ENCODE data around the gene PDSS2.
"Not testable (repeated sequence)": the region's sequence is repeated elsewhere in the genome, so short reads cannot be mapped to it uniquely, and the experiment has no call there.

The PDSS2 gene

GRCh38 chr6:107207251-107207873 lies 252.0 kb downstream of the PDSS2 start:
- DNase-seq: no peak

GRCh38 chr6:107205058-107205998 lies 254.0 kb downstream of the PDSS2 start:
- DNase-seq: no peak

GRCh38 chr6:107202876-107203468 lies 256.4 kb downstream of the PDSS2 start:
- no peak for DNase-seq

- no peak for DNase-seq
Measured at GRCh38 chr6:107198631-107199416, 260.5 kb downstream of the PDSS2 start.

GRCh38 chr6:107196152-107196551 lies 263.2 kb downstream of the PDSS2 start:
- no peak for DNase-seq

- not testable (repeated sequence) for DNase-seq
Measured at GRCh38 chr6:107194723-107195122, 264.6 kb downstream of the PDSS2 start.

GRCh38 chr6:107192830-107193229 lies 266.5 kb downstream of the PDSS2 start:
- peak; percentile 86 to 87 for DNase-seq

GRCh38 chr6:107187630-107188029 lies 271.7 kb downstream of the PDSS2 start:
- DNase-seq: no peak

GRCh38 chr6:107186047-107186446 lies 273.3 kb downstream of the PDSS2 start:
- DNase-seq: no peak

GRCh38 chr6:107185391-107185970 lies 273.9 kb downstream of the PDSS2 start:
- DNase-seq: peak; percentile 32 to 52

GRCh38 chr6:107184435-107184834 lies 274.9 kb downstream of the PDSS2 start:
- no peak for DNase-seq

- DNase-seq: no peak
Measured at GRCh38 chr6:107180099-107180498, 279.3 kb downstream of the PDSS2 start.

- DNase-seq: no peak
Measured at GRCh38 chr6:107179004-107179403, 280.4 kb downstream of the PDSS2 start.

GRCh38 chr6:107173779-107174178 lies 285.6 kb downstream of the PDSS2 start:
- no peak for DNase-seq

GRCh38 chr6:107171513-107171912 lies 287.9 kb downstream of the PDSS2 start:
- DNase-seq: no peak

GRCh38 chr6:107164299-107164698 lies 295.1 kb downstream of the PDSS2 start:
- DNase-seq: not testable (repeated sequence)

- DNase-seq: no peak
Measured at GRCh38 chr6:107161521-107161920, 297.8 kb downstream of the PDSS2 start.

- no peak for DNase-seq
Measured at GRCh38 chr6:107156617-107157016, 302.7 kb downstream of the PDSS2 start.

GRCh38 chr6:107154801-107155160 lies 304.6 kb downstream of the PDSS2 start:
- DNase-seq: no peak

- peak; percentile 78 for DNase-seq
Measured at GRCh38 chr6:107154131-107154800, 305.1 kb downstream of the PDSS2 start.

GRCh38 chr6:107152638-107153430 lies 306.5 kb downstream of the PDSS2 start:
- DNase-seq: no peak

Measured in SHP77 (cell line).